Neural progenitor cell (in vitro differentiated cells): ENCODE results near the gene CDK12. TPM values are rescaled to one million over a fixed set of nuclear protein-coding genes. Genes with fewer than 3 reads are reported as not detected.

Source experiments
- DNase-seq: peaks from one replicate; pipeline ENCODE4 v3.0.0-alpha.2; 2016; ENCODE audit warnings: low spot score
- H2AFZ ChIP-seq: fragments of 200-600 bp; sonication (generic); replicated peaks from 2 replicates; pipeline ENCODE4 v1.6.1; 2016; ENCODE audit warnings: antibody characterized with exemption
- H3F3A ChIP-seq: fragments of 200-600 bp; sonication (generic); 2 replicates; pipeline ENCODE4 v1.6.1; 2016; ENCODE audit warnings: antibody characterized with exemption, low read depth
- H3K27ac ChIP-seq: fragments of 200-600 bp; sonication (generic); 2 replicates; pipeline ENCODE4 v1.5.1; 2016; ENCODE audit warnings: mild to moderate bottlenecking
- H3K27me3 ChIP-seq: fragments of 200-600 bp; sonication (generic); 2 replicates; pipeline ENCODE4 v1.6.1; 2016; ENCODE audit warnings: mild to moderate bottlenecking, moderate library complexity
- H3K36me3 ChIP-seq: fragments of 200-600 bp; sonication (generic); 2 replicates; pipeline ENCODE4 v1.5.1; 2016
- H3K4me1 ChIP-seq: fragments of 200-600 bp; sonication (generic); 2 replicates; pipeline ENCODE4 v1.6.1; 2016; ENCODE audit warnings: mixed run types
- H3K4me2 ChIP-seq: fragments of 200-600 bp; sonication (generic); 2 replicates; pipeline ENCODE4 v1.6.1; 2016
- H3K4me3 ChIP-seq: fragments of 200-600 bp; sonication (generic); 2 replicates; pipeline ENCODE4 v1.5.1; 2016
- H3K79me2 ChIP-seq: fragments of 200-600 bp; sonication (generic); 2 replicates; pipeline ENCODE4 v1.6.1; 2016; ENCODE audit warnings: low read depth
- H3K9ac ChIP-seq: fragments of 200-600 bp; sonication (generic); 2 replicates; pipeline ENCODE4 v1.6.1; 2016
- H3K9me3 ChIP-seq: fragments of 200-600 bp; sonication (generic); 2 replicates; pipeline ENCODE4 v1.5.1; 2016; ENCODE audit warnings: low read depth
- H4K20me1 ChIP-seq: fragments of 200-600 bp; sonication (generic); 2 replicates; pipeline ENCODE4 v1.6.1; 2016; ENCODE audit warnings: low read depth
- H3K27ac Mint-ChIP-seq: 3 replicates; pipeline ENCODE4 v1.8.0; 2021; ENCODE audit warnings: mixed read lengths
- H3K27me3 Mint-ChIP-seq: 2 replicates; pipeline ENCODE4 v1.8.0; 2022; ENCODE audit warnings: low read depth, mild to moderate bottlenecking, inconsistent platforms, moderate library complexity, mixed read lengths; ENCODE audit not compliant: insufficient read depth
- H3K36me3 Mint-ChIP-seq: 3 replicates; pipeline ENCODE4 v1.8.0; 2021; ENCODE audit warnings: mixed read lengths
- H3K4me1 Mint-ChIP-seq: 3 replicates; pipeline ENCODE4 v1.8.0; 2021; ENCODE audit warnings: mixed read lengths
- H3K4me3 Mint-ChIP-seq: 3 replicates; pipeline ENCODE4 v1.8.0; 2021; ENCODE audit warnings: mild to moderate bottlenecking, moderate library complexity, mixed read lengths
- H3K9me3 Mint-ChIP-seq: 3 replicates; pipeline ENCODE4 v1.8.0; 2020; ENCODE audit warnings: mixed read lengths
- CTCF ChIP-seq: fragments of 200-600 bp; sonication (generic); IDR thresholded peaks from 2 replicates; pipeline ENCODE4 v1.5.1; 2017; ENCODE audit warnings: antibody characterized with exemption, mild to moderate bottlenecking
- EZH2 ChIP-seq: fragments of 200-600 bp; sonication (generic); IDR thresholded peaks from 2 replicates; pipeline ENCODE4 v1.6.1; 2017; ENCODE audit warnings: antibody characterized with exemption, mild to moderate bottlenecking, moderate library complexity
- EZH2phosphoT487 ChIP-seq: fragments of 200-600 bp; sonication (generic); IDR thresholded peaks from 2 replicates; pipeline ENCODE4 v1.6.1; 2017; ENCODE audit warnings: antibody characterized with exemption
- total RNA-seq: library from RNA; depleted of rRNA; stranded (reverse); fragments of >200 nt; gene quantifications from 2 replicates; pipeline ENCODE4 v1.2.3, GENCODE V29; 2015; ENCODE audit warnings: low replicate concordance

CDK12 gene
- total RNA-seq, 1 donor from 2014 or later, result 44.1 TPM

GRCh38 chr17:39538866-39539265 lies 77.6 kb downstream of the CDK12 start:
- no peaks in the 10 kb centered on the region for H3K4me1 Mint-ChIP-seq
- no peak overlapping the region for H3K4me3 Mint-ChIP-seq
- no peak overlapping the region for H3K27ac Mint-ChIP-seq
- no peaks in the 10 kb centered on the region for H3K27me3 ChIP-seq
- H3K9ac ChIP-seq, result no peak overlapping the region
- H3K27me3 Mint-ChIP-seq, result peaks cover 3% of the 10 kb centered on the region
- no peak overlapping the region for H3K4me3 ChIP-seq
- peaks cover 3% of the 10 kb centered on the region for H3K36me3 Mint-ChIP-seq
- H3F3A ChIP-seq, result no peaks in the 10 kb centered on the region
- H3K9me3 ChIP-seq, result no peaks in the 10 kb centered on the region
- H3K9me3 Mint-ChIP-seq, result no peaks in the 10 kb centered on the region
- H3K27ac ChIP-seq, result no peak overlapping the region
- no peaks in the 10 kb centered on the region for H3K79me2 ChIP-seq
- H2AFZ ChIP-seq, result no peak overlapping the region
- TF ChIP-seq EZH2phosphoT487, result no peak
- no peak for TF ChIP-seq CTCF
- no peak for TF ChIP-seq EZH2
- H3K4me1 ChIP-seq, result no peaks in the 10 kb centered on the region
- no peaks in the 10 kb centered on the region for H3K36me3 ChIP-seq
- no peak for DNase-seq
- H3K4me2 ChIP-seq, result no peak overlapping the region
- no peaks in the 10 kb centered on the region for H4K20me1 ChIP-seq

GRCh38 chr17:39540611-39541010 lies 79.3 kb downstream of the CDK12 start:
- no peaks in the 10 kb centered on the region for H3K27me3 ChIP-seq
- no peak overlapping the region for H3K9ac ChIP-seq
- Mint-ChIP-seq H3K9me3 (no peaks in the 10 kb centered on the region), H3K36me3 (peaks cover 2% of the 10 kb centered on the region), H3K27me3 (peaks cover 3% of the 10 kb centered on the region), H3K27ac (no peak overlapping the region), H3K4me1 (no peaks in the 10 kb centered on the region), H3K4me3 (no peak overlapping the region)
- H3K4me3 ChIP-seq, result no peak overlapping the region
- DNase-seq, result no peak
- H4K20me1 ChIP-seq, result no peaks in the 10 kb centered on the region
- H3K4me1 ChIP-seq, result no peaks in the 10 kb centered on the region
- H3K27ac ChIP-seq, result no peak overlapping the region
- no peaks in the 10 kb centered on the region for H3K9me3 ChIP-seq
- H3K36me3 ChIP-seq, result no peaks in the 10 kb centered on the region
- H3K4me2 ChIP-seq, result no peak overlapping the region
- H3F3A ChIP-seq, result no peaks in the 10 kb centered on the region
- TF ChIP-seq EZH2 (no peak), CTCF (no peak), EZH2phosphoT487 (no peak)
- no peak overlapping the region for H2AFZ ChIP-seq
- no peaks in the 10 kb centered on the region for H3K79me2 ChIP-seq

- H3K27ac Mint-ChIP-seq, result no peak overlapping the region
- H2AFZ ChIP-seq, result no peak overlapping the region
- no peaks in the 10 kb centered on the region for H3K4me1 Mint-ChIP-seq
- no peak overlapping the region for H3K27ac ChIP-seq
- H3K4me1 ChIP-seq, result no peaks in the 10 kb centered on the region
- no peaks in the 10 kb centered on the region for H4K20me1 ChIP-seq
- H3K9me3 Mint-ChIP-seq, result no peaks in the 10 kb centered on the region
- no peaks in the 10 kb centered on the region for H3F3A ChIP-seq
- peaks cover 2% of the 10 kb centered on the region for H3K36me3 Mint-ChIP-seq
- H3K79me2 ChIP-seq, result no peaks in the 10 kb centered on the region
- H3K9ac ChIP-seq, result no peak overlapping the region
- H3K4me3 ChIP-seq, result no peak overlapping the region
- no peaks in the 10 kb centered on the region for H3K9me3 ChIP-seq
- no peak for DNase-seq
- peaks cover 3% of the 10 kb centered on the region for H3K27me3 Mint-ChIP-seq
- no peaks in the 10 kb centered on the region for H3K27me3 ChIP-seq
- TF ChIP-seq CTCF (no peak), EZH2 (no peak), EZH2phosphoT487 (no peak)
- no peak overlapping the region for H3K4me2 ChIP-seq
- H3K36me3 ChIP-seq, result no peaks in the 10 kb centered on the region
- no peak overlapping the region for H3K4me3 Mint-ChIP-seq
Observed at GRCh38 chr17:39541652-39542051, 80.4 kb downstream of the CDK12 start.
